ENCODE measurements around the gene KCNN3. TPM values are rescaled to one million over a fixed set of nuclear protein-coding genes. Genes with fewer than 3 reads are reported as not detected.

The KCNN3 gene
- total RNA-seq, 1 donor from 2014 or later, result 0.28 TPM

DNA sequence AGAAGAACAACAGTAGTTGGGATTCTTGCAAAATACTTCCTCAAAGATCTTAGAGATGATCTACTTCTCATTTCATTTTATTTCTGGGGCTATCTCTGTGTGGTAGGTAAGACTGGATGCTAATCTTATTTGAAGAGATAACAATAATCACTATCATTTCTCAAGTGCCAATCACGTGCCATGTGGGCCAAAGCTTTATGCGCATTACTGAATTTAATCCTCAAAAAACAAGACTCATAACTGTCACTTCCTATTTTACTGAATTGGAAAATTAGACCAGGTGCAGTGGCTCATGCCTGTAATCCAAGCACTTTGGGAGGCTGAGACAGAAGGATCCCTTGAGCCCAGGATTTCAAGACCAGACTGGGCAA is 121.7 kb downstream of the KCNN3 start:
- no peak for ATAC-seq

GRCh38 chr1:154747740-154748404 is 122.2 kb downstream of the KCNN3 start:
- ATAC-seq, result no peak

- no peak for ATAC-seq
These were observed 122.7 kb downstream of the KCNN3 start for GRCh38 chr1:154747380-154747739.

DNA sequence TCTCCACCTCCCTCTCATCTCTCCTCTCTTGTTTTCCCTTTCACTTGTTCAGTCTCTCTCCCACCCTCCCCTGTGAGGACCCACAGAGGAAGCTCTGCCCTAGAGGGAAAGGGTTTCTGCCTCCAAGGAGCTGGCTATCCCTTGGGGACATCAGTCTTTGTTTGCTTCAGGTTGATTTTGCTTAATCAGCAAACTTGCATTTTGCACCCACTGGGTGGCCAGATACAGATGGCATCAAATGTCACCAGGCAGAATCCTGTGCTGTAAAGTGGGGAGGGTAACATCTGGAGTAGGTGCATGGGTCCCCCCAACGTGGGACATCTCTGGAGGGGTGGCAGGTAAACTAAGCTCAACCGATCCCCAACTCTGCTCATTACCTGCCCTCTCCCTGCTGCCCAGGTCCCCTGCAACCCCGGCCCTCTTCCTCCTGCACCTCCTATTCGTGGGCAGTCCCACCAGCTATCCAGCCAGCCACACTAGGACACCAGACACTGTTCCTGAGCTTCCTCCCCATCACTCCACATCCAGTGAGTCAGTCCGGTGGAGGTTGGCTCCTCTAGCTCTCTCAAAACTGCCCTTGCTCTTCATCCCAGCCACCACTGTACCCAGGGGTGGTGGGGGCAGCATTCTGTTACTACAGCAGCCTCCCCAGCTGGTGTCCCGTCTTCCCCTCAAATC is 123.3 kb downstream of the KCNN3 start:
- no peak for ATAC-seq

DNA sequence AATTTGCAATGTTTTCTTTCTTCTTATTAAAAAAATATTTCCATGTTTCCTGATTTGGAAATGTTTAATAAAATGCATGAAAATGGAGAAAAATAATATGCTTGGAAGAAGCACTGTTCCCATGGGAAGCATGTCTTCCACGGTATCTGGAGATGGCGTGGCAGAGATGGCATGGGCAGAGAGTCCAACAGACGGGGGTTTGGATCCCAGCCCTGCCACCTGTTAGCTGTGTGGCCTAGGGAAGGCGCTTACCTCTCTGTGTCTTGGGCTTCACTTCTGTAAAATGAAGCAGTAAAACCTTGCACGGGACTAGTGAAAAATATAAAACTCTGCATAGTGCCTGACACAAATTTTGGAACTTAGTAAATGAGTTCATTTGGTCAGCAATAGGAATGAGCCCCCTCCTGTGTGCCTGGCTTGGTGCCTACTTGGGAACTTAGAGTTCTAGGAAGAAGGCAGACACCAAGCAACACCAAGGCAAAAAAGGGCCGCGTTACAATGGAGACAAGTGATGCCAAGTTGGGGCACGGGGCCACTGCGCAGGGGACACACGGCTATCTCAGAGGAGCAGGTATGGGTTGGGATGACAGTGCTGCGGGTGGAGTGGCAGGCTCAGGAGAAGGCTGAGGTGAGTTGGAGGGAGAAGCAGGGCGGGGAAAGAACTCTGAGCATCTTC is 124.2 kb downstream of the KCNN3 start:
- no peak for ATAC-seq

DNA sequence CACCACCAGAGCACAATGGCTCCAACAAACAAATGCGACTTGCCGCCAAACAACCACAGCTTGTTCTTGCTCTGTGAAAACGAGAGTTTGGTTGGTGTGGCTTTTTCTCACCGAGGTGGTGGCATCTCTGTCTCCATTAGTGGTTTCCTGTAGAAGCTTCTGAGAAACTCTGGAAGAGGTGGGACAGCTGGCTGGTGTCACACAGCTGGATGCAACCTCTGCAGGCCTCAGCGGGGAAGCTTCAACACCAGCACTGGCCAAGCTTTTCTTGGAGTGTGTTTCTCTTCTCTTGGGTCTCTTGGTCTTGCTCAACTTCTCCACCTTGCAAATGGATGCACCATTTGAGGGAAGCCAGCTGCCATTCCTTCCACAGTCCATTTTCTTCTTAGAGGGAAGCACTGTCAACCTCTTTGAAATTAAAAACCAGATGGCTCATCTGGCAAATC is 124.8 kb downstream of the KCNN3 start:
- no peak for ATAC-seq

DNA sequence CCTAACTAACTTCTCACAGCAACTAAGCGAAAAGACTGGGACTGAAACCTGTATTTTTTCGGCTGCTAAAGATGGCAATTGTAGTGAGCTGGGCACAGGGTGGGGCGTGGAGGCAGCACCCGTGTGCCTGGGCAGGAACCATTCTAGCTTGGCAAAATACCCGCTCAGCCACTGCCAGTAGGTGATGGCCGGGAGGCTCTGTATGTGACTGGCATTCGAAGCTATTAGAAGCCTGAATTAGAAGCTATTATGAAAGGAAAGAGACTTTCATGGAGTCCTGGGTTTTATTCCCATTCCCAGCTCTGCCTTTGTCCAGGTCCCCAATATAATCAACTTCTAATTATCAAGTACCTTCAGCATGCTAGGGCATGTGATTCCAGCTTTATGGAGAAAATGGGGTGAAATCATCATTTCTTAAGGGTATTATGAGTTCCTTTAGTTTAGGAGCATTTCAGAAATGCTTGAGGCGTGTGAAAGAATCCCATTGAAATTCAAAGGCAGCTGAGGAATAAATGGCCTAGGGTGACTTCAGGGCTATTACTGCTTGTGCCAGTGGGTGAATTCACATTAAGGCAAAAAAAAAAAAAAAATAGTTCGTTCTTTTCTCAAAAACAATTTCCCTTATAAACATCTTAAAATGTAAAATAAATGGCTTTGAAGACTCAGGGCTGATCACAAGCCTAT is 125.6 kb downstream of the KCNN3 start:
- no peak for ATAC-seq

GRCh38 chr1:154743526-154744036 is 126.5 kb downstream of the KCNN3 start:
- no peak for ATAC-seq

GRCh38 chr1:154742606-154743005 is 127.5 kb downstream of the KCNN3 start:
- no peak for ATAC-seq

DNA sequence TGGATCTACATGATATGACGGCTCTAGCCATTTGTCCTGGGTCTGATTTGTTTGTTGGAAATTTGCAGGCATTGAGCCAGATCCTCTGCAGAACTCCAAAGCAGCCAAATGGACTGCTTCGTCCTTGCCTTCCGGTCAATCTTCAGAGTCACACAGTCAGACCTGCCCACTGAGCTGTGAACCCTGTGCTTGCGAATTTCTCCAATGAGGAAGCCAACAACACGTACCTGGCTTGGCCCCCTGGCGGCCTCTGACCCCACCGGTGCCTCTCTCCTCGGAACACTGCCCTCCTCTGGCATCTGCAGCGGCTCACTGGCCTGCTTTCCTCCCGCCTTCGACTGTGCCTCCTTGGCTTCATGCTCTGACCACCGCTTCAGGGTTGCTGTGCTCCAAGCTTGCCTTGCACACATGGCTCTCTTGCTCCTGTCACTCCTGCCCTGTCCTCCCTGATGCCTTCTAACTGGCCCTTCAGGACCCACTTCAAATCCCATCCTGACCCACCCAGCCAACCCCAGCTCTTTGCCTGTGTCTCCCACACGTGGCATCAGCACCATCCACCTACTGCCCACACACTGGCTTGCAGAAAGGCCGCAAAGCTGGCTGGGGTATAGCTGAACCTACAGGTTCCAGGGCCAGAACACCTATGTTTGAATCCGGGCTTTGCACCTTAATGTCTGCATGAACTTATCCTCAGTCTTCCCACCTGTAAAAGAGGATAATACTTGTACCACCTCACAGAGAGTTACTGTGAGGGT is 128.2 kb downstream of the KCNN3 start:
- ATAC-seq, result no peak

GRCh38 chr1:154741327-154741726 is 128.8 kb downstream of the KCNN3 start:
- no peak for ATAC-seq

DNA sequence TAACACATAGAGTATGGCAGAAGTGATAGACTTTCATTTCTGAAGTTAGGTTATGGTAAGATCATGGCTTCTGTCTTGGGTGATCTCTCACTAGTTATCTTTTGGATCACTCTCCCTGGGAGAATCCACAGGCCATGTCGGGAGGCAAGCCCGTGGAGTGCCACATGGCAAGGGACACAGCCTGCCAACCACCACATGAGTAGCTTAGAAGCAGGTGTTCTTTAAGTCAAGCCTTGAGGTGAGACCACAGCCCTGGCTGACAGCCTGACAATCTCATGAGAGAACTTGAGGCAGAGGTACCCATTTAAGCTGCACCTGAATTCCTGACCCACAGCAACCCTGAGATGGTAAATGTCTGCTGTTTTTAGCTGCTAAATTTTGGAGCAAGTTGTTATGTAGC is 130.4 kb downstream of the KCNN3 start:
- no peak for ATAC-seq

DNA sequence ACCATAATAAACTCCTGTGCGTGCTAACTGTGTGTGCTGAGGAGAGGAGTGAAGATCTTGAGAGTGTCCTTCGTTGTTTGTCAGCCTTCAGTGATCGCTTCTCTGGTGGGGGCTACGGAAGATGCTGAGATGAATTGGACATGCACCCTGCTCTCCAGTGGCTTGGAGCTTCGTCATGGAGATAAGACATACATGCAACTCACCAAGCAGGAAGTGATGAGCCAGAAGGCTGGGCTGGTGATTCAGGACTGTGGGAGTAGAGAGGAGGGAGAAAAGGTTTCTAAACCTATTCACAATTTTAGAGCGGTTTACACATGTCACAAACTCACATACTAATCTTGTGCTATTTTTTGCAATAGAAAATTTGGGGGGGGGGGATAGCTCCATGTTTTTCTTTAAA is 133.2 kb downstream of the KCNN3 start:
- ATAC-seq, result peak; percentile 66

- peak; percentile 17 for ATAC-seq
These were observed 134.3 kb downstream of the KCNN3 start for GRCh38 chr1:154735804-154736168.

DNA sequence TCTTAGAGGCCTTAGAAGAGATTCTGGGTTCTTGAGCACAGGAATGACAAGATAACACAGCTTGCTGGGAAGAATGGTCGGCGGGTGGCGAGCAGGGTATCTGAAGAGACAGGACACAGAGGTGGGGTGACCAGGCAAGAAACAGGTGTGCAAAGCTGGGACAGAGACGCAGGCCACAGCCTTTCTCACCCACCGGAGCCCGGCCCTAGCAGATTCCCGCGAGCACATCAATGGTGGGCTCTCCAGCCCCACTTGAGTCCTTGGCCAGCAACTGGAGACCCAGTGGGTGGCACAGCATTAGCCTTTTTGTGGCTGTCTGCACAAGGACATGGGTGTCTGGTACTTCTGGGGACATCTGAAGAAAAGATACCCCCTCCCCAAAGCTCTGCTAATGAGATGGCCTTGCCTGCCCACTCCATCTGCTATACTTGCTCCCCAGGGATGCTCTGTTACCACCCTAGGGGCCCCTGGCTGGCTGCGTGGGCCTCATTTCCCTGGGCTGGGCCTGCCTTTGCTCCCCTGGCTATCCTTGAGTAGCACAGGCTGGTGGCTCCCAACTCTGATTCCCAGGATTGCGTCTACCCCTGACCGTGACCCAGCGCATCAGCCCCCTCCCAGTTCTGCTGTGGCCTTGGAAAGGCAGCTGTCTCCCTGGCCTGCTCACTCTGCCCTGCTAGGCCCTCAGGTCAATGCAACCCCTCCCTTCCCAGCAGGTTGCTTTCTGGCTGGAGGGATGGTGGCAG is 134.8 kb downstream of the KCNN3 start:
- no peak for ATAC-seq

DNA sequence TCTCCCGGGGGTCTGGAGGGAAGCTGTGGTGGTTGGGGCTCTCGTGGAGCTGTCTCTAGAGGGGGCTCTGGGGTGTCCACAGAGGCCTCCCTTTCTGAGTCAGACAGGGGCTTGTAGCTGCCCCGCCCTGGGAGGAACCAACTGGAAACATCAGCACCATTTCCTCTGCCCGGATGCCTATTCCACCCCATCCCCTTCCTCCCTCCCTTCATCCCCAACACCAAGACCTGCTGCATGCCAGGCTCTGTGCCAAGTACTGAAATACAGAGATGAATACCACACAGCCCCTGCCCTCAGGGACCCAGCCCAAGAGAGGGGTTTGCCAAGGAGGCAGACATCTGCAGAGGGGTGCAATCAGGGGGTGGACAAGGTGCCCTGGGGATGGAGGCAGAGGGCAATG is 136.5 kb downstream of the KCNN3 start:
- ATAC-seq, result no peak

DNA sequence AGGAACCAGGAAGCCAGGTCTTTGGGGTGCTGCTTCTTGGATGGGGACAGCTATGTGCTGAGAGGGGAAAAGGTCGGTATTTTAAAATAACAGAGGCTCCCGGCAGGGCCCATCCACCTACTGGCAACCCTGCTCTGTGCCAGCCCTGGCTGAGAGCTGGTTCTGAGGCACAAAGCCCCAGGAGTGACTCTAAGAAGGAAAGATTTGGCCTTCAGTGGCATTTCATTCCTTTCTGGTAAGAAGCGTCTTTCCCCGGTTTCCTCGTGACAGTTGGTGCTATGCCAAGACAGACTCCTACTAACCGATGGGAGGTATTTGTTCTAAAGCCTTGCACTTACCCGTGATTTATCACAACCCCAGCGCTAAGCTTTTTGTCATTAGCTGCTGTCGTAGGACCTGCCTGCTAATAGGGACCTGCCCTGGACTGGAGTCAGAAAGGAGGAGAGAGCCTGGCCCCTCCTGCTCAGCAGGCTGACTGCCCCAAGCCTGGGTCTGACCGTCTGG is 139.0 kb downstream of the KCNN3 start:
- ATAC-seq, result peak; percentile 24

DNA sequence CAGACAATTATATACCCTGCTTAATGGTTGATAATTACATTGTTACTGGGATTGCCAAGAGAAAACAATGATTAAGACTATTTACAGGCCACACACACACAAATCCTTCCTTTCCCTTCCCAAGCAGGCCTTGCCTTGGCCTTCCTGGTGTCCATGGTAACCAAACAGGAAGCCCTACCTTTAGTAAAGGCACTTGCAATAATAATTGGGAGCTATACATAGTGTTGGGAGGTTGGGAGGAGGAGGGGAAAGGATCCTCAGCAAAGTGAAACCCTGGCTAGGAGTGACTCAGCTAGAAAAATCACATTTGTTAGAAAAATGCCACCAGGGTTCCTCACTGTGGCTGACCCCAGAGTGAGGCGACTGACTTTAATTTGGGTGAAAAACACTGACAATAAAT is 139.8 kb downstream of the KCNN3 start:
- peak; percentile 67 for ATAC-seq

DNA sequence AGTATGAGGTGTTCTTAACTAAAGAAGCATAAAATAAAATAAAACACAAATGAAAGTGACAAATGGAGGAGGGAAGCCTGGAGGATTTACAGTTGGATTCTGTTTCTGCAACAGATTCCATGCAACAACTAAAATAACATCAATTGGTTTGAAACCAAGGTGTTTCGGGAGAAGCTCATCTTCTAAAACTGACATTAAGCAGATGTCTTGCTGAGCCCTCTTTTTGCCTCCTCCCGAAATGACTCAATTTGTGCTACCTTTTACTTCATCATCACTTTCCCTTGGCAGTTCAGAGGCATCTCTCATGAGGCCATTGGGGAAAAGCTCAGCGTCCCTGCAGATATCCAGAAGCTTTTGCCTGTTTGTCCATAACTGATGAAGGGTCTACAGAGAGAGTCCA is 140.5 kb downstream of the KCNN3 start:
- ATAC-seq, result no peak

DNA sequence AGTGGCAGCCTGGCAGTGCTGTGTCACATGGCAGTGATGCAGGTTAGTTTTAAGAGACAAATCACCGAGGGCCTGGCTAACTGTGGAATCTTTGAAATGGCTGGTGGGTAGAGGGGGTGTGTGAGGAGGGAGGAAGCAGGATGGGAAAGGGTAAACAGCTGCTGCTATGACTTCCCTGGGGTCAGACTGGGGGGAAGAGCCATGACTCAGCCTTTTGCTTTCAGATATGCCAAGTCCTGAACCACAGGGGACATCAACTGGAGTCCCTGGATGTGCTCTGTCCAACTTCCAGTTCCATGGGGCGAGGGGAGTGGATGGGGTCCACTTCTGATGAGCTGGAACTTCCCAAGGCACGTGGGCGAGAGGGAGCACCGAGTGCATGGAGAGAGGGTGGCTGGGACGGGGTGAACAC is 141.0 kb downstream of the KCNN3 start:
- no peak for ATAC-seq
